Daoy (cell line): ENCODE data around the gene SCGB1D4. TPM values are rescaled to one million over a fixed set of nuclear protein-coding genes. Genes with fewer than 3 reads are reported as not detected.

Source experiments
- DNase-seq: peaks from one replicate; pipeline ENCODE4 v3.0.0-alpha.2; 2015; ENCODE audit warnings: low read depth
- total RNA-seq: library from RNA; depleted of rRNA; stranded (reverse); fragments of >200 nt; shearing (Covaris generic); gene quantifications from 2 replicates; pipeline ENCODE4 v1.2.3, GENCODE V29; 2014; rRNA removed

Gene SCGB1D4
- total RNA-seq, 1 experiment from 2014 or later = not detected

DNA sequence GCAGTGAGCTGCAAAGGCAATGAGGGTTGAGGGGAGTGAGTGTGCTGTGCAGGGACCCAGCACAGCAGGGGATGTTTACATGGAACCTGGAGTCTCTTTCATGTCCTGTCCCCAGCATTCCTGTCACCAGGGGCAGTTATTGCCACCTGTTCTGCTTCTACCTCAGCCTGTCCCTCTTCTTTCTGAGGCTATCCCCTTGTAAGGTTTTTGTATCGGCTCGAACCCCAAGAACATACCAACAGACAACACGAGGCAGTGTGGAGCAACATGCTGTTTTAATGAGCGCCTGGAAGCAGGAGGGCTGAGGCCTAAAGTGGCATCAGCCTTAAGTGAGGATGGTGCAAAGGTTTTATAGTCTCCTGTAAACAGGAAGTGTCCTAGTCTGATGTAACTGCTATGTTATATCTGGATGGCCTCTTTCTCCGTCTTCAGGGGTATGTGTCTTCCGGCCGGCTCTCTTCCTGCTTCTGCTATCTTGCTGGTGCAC lies 25.0 kb downstream of the SCGB1D4 start:
- no peak for DNase-seq

DNA sequence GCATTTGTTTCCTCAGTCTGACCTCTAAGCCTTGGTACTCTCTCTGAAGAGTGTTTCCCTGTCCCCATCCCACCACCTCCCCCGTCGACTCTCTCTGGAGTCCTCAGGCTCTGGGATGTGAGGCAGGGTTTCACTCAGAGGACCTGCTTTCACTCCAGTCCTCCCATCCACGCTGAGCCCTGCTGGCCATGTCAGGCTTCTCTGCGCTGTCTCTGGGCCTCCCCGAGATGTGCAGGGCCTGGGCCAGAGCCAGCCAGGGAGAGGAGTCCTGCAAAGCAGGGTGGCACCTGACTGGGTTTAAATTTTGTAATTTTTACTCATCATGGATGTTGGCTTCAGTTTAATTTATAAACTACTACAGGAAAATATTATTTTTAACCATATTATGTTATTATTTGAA lies 25.6 kb downstream of the SCGB1D4 start:
- DNase-seq = no peak

DNA sequence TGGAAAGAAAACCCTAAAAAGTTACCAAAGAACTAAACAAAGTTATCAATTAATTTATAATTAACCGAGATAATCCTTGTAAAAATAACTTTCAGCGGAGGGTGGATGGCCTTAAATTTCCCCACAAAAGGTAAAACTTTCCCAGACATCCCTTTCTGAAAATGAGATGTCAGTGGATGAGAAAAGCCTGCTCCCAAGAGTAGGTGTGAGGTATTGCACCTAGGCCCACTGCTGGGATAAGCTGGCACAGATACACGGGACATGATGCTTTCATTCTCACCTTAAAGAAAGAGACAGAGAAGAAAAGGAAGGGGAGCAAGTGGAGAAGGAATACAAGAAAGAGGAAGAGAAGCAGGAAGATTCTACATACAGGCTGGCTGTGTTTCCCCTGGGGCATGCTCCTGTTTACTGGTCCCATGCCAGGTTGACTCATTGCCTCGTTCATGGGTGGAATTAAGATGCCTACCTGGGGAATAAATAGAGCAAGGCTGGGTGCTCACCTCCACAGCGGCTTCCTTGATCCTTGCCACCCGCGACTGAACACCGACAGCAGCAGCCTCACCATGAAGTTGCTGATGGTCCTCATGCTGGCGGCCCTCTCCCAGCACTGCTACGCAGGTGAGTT lies 29.1 kb downstream of the SCGB1D4 start, which contains the start of gene SCGB2A2:
SCGB2A2 (plus strand) TSS at position 505 of the 625 bp plus-strand sequence; CDS start at position 564, 59 bp downstream.
- peak; percentile 10 for DNase-seq

DNA sequence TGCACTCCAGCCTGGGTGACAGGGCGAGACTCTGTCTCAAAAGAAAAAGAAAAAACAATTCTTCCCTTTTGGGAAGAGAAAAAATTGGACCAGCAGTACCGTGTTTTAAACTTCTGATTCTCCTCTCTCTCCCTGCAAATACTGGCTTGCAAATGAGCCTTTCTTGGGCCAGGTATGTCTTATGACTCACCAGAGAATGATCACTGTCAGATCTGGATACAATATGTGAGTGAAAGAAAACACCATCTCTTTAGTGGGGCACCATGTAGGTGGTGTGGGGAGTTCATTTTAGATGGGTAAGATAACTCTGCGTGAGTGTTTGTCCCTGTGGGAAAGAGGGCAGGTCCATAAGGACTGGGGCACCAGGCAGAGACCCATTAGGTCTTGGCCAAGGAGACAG lies 31.3 kb downstream of the SCGB1D4 start:
- no peak for DNase-seq

DNA sequence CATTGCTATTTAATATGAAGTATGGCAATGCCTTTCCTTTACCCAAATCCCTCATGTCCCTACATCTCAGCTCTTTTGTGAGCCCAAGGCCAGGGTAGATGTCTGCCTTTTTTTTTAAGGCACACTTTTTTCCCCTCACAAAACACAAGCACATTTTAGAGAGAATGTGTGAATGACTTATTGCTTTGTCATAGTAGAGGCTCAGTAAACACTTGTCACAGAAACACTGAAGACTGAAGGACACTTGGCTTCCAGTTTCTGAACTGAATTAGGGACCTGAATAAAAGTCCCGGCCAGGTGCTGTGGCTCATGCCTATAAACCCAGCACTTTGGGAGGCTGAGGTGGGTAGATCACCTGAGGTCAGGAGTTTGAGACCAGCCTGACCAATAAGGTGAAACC lies 31.8 kb downstream of the SCGB1D4 start:
- DNase-seq = no peak

DNA sequence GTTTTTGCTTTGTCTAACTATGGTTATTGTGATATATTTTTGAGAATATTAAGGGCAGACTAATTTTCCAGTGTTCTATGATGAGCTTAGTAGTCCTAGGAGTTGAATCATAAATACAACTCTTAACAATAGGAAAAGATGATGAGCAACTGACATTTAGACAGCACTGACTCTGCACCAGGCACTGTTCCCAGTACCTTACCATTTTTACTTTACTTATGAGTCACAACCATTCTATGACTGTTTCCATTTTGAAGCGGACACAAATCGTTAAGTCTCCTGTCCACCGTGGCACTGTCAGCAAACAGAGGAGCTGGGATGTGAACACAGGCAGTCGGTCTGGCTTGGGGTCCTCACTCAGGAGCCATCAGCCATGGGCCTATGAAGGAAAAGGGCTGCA lies 32.3 kb downstream of the SCGB1D4 start:
- peak; percentile 33 for DNase-seq

DNA sequence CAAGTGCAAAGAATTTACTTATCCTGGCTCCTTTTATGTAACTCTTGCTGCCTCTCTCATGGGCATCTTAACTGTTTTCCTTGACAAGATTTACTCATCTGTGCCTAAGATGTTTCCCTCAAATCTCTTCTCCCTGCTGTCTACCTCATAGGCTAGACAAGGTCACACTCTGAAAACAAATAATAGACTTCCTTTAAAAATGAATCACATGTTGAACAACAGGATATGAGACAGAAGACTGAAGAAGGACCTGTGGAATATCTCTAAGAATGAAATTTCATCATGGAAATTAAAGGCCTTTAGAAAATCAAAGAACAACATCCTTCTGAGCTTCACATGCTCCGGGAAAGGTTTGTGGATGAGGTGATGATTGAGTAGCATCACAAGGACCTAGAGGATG lies 34.9 kb downstream of the SCGB1D4 start:
- no peak for DNase-seq

DNA sequence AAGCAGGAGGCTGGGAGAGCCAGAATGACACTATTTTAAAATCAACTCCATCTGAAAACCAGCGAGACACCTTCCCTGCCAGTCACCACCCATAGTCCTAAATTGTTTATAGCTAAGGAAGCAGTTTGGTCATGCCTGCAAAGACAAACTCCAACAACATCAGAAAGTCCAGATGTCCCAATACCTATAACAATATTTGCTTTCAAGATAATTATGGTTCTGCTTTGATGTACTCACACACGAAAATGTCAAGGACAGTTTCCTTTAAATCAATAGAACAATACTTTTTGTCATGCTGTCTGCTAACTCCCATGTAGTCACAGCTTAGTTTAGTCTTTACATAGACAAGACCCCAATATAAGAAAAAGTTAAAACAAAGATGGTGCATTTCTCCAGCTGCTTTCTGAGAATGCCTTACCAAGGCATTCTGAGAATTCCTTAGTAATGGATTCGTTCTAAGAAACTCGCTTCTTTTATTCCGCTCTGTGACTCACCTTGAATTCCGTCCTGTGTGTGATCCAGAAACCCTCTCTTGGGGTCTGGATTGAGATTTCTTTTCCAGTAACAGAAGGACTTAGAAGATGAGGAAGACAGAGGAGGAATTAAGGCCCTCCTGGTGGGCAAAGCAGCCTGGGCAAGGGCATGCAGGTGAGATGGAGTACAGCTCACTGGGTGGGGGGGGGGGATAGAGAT lies 38.5 kb downstream of the SCGB1D4 start:
- no peak for DNase-seq

DNA sequence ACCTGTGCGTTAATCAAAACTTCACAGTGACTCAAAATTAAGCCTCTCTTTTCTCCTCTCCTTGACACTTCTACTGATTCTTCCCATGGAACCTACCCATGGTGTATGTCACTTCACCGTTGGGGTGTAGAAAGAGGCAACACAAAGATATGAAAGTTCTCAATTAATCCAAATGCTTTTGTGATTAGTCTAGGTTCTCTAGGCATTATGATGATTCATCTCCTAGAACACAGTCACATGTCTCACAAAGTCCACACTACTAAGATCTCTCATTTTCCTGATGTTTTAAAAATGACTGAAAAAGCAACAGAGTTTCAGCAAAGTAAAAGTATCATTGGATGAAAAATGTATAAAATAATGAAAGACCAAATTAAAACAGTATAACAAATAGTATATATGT lies 42.6 kb downstream of the SCGB1D4 start:
- DNase-seq = no peak

DNA sequence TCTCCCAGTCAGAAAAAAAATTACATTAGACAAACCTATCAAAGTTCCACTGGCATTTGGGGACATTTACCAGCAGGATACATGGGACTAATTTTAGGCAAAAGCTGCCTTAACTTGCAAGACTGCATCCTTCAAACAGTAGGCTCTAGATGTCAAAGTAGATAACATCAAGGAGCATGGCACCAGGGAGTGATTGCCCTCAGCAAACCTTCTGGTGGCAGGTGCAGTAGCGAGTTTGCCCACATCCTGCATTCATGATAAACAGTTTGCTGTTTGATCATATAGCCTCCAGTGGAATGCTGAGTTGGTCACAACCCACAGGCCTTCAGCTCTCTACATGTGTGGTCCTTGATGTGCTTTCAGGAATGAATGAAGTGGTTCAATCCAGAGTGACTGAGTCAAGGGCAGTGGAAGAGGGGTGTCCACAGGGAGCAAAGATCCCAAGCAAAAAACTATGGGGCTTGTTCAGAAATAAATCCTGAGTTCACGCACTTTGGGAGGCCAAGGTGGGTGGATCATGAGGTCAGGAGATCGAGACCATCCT lies 44.8 kb downstream of the SCGB1D4 start:
- DNase-seq = no peak

DNA sequence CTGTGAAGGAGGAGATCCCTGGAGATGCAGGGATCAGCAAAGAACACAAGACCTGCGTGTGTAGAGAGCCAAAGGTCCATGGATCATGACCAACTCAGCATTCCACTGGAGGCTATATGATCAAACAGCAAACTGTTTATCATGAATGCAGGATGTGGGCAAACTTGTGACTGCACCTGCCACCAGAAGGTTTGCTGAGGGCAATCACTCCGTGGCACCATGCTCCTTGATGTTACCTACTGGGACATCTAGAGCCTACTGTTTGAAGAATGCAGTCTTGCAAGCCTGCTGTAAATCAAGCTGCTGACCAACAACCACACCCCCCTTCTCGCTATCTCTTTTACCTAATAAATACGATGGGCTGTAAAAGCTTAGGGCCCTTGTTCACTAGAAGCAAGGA lies 47.2 kb downstream of the SCGB1D4 start:
- no peak for DNase-seq

Other genes starting within 250 kb of the SCGB1D4 start
- 57.0 and 76.3 TPM in 2 replicates for gene INCENP, start 175.1 kb downstream of the SCGB1D4 start, total RNA-seq
- not detected in 2 replicates for gene SCGB1D1, start 108.9 kb downstream of the SCGB1D4 start, total RNA-seq
- not detected in 2 replicates for gene SCGB2A1, start 90.4 kb downstream of the SCGB1D4 start, total RNA-seq
- gene SCGB1D2, start 56.8 kb downstream of the SCGB1D4 start, total RNA-seq = not detected in 2 replicates
- not detected in 2 replicates for gene SCGB2A2, start 28.9 kb downstream of the SCGB1D4 start, total RNA-seq
- 37.0 and 68.0 TPM in 2 replicates for gene ASRGL1, start 38.4 kb upstream of the SCGB1D4 start, total RNA-seq
- not detected in 2 replicates for gene SCGB1A1, start 120.0 kb upstream of the SCGB1D4 start, total RNA-seq
- gene AHNAK, start 247.7 kb upstream of the SCGB1D4 start, total RNA-seq = 92.3 and 107 TPM in 2 replicates